GM12874 (cell line): ENCODE data around the gene KRT82.

Experiments
- TF ChIP-seq, protein P1 (sequence below): IDR thresholded peaks from 2 replicates; pipeline ENCODE4 v1.5.1; 2011; ENCODE audit warnings: low read depth, mild to moderate bottlenecking, control low read depth, low read length, moderate library complexity; ENCODE audit not compliant: insufficient read depth

The KRT82 gene

DNA sequence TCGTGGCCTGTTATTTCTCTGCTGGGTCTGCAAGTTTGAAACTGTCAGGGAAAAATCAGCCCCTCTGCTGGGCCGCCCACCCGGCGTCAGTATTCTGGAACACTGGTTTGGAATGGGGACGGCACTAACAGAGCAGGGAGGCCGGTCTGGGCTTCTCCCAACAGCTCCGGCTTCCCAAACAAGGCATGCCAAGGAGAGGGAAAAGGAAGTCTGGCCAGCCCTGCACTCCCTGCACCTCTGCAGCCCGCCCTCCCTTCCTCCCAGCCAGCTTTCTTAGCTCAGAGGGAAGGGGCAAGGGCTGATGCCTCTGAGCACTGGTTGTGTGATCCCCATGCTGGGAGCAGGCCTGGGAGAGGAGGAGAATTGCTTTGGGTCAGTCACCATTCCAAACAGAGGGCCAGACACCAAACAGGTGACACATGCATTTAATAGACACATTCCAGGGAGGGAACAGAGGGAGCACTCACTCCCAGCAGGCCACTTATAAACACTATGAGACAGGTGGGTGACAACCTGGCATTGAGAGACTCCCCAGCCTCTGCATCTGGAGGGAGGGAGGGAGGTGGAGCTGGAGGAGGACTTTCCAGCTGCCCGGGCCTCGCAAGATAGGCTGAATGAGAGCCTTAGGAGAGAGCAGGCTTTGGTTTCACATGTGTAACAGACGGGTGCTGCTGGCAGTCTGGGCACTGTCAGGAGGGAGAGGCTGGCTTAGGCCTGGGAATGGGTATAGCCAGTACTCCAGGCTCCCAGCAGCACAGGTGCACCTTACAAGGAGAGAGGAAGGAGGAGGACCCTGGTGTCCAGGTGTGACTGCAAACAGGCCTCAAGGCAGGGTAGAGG is 17.7 kb upstream of the KRT82 start:
- TF ChIP-seq, protein P1, sequence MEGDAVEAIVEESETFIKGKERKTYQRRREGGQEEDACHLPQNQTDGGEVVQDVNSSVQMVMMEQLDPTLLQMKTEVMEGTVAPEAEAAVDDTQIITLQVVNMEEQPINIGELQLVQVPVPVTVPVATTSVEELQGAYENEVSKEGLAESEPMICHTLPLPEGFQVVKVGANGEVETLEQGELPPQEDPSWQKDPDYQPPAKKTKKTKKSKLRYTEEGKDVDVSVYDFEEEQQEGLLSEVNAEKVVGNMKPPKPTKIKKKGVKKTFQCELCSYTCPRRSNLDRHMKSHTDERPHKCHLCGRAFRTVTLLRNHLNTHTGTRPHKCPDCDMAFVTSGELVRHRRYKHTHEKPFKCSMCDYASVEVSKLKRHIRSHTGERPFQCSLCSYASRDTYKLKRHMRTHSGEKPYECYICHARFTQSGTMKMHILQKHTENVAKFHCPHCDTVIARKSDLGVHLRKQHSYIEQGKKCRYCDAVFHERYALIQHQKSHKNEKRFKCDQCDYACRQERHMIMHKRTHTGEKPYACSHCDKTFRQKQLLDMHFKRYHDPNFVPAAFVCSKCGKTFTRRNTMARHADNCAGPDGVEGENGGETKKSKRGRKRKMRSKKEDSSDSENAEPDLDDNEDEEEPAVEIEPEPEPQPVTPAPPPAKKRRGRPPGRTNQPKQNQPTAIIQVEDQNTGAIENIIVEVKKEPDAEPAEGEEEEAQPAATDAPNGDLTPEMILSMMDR = no peak

GRCh38 chr12:52423035-52423434 is 16.9 kb upstream of the KRT82 start:
- TF ChIP-seq, protein P1 = no peak

DNA sequence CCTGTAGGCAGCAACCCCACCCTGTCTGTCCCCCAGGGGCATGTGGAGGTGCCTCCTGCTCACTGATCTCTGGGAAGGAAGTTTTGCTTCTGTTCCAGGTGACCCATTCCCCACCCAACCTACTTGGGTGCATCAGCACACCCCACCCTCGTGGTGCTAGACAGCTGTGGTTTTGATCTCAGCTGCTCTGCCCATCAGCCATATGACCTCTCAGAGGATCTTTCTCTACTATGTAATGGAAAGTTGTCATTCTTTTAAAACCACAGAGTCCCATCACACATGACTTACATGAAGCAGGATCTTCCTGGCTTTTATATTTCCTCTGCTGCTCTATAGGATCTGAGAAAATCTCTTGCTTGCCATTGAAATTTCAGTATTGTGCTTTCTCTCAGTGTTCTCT is 13.5 kb upstream of the KRT82 start:
- TF ChIP-seq, protein P1 = no peak

DNA sequence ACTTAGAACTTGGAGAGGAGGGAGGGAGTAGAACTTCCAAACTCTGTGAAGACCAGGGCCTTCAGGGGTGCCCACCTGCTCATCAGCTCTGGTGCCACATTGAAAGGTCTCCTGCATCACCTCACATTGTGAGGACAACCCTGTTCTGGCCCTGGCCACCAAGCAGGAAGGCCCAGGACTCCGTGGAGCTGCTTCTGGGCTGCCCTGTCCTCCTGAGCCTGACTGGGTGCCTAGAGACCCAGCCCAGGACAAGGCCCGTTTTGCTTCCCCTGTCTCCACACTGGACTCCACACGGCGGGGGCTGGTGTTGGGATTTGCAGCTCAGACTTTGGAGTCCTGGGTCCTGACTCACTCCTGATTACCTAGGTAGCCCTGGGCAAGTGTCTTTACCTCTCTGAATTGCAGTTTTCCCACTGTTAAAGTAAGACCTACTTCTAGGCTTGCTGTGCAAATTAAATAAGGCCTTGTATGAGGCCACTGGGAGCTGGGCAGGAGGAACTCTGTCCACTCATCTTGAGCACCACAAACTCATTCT is 12.5 kb upstream of the KRT82 start:
- TF ChIP-seq, protein P1 = no peak

DNA sequence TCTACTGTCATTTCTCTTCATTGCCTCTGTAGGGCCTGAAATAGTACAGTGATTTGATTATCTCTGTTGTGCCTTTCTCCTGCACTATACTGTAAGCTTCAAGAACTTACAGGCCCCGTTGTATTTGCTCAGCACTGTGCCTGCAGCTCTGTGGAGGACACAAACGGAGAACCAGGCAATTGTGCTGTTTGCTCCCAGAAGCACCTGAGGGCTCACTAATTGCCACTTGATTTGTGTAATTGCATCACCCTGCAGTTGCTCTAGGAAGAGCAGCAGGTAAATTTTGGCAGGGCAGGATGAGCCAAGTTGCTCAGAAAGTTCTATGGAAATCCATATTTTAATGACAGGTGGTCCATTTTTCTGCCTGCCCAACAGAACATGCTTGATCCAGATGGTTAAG is 11.6 kb upstream of the KRT82 start:
- TF ChIP-seq, protein P1 = no peak

- TF ChIP-seq, protein P1 = no peak
These were observed 10.7 kb upstream of the KRT82 start for GRCh38 chr12:52416795-52417194.

DNA sequence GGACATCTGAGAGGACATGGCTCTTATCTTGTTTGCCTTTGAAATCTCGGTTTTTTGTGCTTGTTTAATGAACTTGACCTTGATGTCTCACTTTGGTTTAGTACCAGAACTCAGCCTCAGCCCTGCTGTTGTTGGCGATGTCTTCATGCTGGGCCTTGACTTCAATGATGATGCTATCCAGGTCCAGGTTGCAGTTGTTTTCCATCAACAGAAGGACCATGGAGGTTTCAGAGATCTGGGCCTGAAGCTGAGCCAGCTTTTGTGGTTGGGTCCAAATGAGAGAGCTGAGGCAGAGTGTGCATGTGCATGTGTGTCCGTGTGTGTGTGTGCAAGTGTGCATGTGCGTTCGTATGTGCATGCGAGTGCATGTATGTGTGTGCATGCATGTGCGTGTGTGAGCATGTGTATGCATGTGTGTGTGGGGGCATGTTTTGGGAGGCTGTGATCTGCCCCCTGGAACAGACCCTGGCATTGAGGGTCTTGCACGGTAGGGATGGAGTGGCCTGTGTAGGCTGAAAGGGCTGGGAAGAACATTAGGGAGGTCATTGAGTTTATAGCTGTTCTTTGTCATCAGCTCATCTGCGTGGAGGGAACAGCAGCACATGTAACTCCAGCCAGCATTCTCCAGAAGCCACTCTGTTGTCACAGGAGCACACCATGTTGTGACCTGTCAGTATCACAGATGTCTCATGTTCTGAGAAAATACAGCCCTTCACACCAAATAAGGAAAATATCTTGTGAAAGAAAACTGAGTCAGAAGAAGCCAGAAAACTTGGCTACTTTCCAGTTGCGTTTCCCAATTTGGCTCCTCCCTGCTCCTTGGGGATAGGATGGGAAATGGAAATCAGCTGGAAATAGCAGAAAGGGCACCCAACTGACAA is 10.0 kb upstream of the KRT82 start:
- TF ChIP-seq, protein P1 = no peak
